DMS 273 (cell line): ENCODE results near the gene BRME1.

Source experiments
- DNase-seq: peaks from one replicate; lab custom pipeline; 2025; ENCODE audit not compliant: unreplicated experiment; lab: John Stamatoyannopoulos, UW

BRME1 gene

DNA sequence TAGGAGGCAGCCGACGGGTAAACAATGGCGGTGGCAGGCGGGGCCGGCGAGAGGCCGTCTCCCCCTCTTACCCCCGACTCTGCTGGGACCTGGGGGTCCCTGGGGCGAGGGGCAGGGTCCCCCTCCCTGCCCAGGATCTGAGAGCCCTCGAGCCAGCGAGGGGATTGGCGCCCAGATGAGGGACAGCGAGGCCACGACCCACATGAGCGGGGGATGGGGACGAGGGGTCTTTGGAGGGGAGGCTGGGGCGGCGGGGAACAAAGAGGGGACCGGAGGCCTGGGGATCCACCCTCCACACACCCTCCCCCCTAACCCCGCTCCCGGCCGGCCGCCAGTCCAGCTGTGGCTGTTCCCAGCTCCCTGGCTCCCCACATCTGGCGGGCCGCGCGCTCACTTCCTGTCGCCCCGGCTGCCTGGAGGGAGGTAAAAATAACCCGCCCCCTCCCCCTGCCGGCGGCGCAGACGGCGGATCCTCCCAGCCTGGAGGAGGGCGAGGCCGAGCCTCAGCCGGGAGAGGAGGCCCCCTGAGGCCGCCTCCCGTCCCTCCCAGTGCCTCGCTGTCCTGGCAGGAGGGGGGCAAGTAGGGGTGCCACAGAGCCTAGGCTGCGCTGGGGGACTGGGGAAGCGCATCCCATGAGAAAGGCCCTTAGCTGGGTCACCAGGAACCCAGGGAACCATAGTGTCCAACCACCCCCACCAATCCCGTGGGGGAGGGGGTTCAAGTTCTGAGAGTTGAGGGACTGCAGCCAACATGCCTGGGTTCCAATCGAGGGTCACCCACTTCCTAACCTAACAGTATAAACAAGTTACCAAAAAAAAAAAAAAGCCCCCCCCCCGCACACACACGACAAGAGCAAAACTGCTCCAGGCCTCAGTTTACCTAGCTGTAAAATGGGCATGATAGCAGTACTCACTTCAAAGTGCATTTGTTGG is 58.2 kb downstream of the BRME1 start:
- DNase-seq, result peak; percentile 95

- DNase-seq, result peak; percentile 92
Observed at GRCh38 chr19:13846557-13847406, 59.1 kb downstream of the BRME1 start.

GRCh38 chr19:13844130-13844631 is 61.7 kb downstream of the BRME1 start:
- peak; percentile 23 for DNase-seq

GRCh38 chr19:13843104-13843921 is 62.6 kb downstream of the BRME1 start:
- peak; percentile 58 for DNase-seq

DNA sequence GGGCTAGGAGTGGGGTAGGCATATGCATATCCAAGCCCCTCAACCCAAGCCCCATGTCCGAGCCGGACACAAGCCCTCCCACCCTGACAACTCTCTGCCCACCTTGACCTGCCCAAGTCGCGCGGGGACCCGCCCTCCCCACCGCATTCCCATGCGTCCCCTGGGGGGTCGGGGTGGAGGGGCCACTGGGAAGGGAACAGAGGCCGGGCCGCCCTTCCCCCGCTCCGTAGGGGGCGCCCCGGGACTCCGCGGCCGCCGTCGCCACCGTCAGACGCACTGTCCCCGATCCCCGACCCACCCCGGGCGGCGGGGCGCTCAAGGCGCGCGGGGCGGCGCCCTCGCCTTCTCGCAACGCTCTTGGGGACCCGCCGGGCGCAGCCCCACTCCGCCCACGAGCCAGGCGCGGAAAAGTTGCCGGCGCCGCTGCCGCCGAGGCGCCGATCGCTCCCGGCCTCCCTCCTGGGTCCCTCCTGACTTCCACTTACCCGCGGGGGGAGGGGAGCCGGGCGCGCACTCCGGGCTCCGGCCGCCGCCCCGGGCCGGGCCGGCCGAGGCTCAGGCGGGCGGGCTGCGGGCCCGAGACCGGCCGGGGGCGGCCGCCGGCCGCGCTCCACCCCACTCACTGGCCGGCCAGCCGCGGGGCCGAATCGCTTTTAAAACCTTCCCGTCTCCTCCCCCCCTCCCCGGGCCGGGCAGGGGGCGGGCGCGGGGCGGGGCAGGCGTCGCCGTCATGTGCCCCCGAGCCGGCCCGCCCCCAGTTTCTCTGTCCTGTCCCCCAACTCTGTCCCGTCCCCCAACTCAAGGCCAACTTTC is 63.4 kb downstream of the BRME1 start:
- peak; percentile 72 for DNase-seq

DNA sequence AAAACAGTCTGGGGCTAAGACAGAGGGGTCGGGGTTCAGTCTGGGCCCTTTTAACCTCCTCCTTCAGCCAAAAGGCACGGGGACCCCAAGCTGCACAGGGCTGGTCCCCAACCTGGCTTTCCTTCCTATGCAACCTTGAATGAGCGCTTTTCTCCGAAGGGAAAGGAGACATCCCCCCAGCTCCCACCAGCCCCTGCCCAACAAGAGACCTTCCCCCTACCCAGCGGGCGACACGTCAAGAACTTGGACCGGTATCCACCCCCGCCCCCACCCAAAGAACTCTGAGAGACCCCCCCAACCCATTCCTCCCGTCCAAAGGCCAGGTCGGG is 64.0 kb downstream of the BRME1 start:
- no peak for DNase-seq

DNA sequence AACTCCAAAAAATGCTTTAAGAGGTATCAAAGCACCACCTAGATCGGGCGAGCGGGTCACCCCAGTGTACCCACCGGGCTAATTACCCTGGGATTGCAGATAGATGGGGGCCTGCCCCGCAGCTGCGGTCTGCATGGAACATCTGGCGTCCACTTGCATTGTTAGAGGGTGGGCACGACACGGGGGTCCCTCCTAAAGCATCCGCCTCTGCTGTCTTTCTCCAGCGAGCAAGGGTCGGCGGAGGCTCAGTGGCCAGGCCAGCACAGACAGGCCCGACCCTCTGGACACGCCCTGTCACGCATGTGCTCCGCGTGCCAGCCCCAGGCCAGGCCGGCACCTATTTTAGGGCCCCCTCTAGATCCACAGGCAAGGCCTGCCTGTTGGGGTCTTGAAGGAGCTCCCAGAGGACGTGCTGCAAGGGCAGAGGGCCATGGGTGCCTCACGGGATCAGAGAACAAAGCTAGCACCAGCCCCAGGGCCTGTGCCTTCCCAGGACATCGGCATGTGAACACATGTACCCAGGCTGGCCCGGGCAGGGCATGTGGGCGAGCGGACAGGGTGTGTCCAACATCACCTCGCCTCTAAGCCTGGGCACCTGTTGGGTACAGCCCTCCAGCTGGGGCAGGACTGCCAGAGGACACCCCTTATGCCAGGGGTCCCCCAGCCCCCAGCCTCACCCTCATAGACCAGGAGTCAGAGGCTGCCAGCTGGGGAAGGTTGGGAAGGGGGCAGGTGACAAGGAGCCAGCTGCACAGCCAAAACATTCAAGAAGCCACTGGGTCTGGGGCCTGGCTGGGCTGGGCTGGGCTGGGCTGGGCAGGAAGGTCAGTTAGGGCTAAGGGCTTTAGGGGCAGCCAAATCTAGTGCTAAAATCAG is 64.6 kb downstream of the BRME1 start:
- DNase-seq, result peak; percentile 57

- no peak for DNase-seq
Observed at GRCh38 chr19:13840305-13841085, 65.4 kb downstream of the BRME1 start.

DNA sequence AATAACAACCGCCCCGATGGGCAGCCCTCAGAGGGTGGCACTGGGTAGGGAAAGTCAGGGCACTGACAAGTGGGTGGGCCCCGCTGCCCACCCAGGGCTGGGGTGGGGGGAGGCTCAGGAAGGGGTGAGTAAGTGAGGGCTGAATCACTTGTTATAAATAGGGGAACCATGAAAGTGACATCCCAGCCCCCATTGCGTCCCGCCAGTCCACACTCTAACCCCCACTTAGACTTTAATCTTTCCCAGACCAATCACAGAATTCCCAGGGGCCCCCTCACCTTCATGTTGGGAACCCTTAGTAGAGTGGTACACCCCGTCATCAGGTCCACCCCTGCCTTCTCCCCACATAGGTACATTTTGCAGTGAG is 66.0 kb downstream of the BRME1 start:
- DNase-seq, result no peak

DNA sequence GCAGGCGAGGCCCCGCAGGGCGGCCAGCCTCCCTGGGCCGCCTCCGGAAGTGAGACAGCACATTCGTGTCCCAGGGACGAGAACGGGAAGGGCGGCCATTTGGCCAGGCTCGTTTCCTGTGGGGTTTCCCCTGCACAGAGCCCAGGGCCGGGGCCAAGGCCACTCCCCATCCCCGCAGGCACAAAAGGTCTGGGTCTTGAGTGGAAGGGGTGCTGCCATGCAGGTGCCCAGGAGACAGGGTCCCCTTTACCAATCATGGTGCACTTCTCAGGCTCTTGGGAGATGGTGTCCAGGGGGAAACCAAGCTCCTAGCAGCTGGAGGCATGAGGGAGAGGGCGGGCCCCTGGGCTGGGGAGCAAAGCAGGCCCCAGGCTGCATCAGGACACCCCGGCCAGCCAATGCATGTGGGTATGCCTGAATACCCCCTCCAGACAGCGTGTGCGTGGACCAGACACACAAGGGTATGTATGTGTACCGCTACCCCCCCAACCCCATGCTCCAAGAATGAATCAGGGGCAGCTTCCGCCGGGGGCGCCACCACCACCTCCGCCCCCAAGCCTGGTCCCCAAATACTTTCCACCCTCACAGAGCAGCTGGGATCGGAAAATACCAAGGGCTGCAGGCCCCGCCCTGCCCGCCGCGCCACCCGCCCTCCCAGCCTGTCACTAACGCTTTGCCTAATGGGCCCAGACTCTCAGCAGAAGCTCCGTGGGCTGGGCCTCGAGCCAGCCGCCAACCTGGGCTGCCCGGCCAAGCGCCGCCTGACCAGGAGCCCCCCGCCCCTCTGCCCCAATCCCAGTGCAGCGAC is 66.6 kb downstream of the BRME1 start:
- DNase-seq, result peak; percentile 71

DNA sequence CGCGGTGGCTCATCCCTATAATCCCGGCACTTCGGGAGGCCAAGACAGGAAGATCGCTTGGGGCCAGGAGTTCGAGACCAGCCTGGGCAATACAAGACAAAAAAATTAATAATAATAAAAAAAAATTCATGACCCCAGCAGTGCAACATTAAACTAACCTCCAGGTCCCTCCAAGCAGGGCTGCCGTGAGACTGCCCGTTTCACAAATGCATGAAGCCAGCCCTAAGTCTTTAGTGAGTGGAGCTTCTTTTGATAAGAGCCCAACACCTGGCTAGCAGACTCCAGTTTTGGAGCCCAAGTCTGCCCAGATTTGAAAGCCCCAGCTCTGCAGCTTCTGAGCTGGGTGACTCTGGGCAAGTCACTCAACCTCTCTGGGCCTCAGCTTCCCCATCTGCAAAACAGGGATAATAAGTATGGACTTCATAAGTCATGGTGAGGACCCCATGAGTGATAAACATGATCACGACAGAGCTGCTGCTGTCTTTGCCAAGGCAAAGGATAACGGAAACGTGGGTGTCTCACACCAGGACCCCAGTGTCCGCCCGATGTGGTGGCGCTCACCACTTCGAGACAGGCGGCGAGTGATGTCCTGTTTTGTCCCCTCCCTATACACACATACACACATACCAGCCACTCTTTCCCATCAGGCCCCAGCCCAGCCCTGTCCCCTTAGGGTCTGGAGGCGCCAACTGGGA is 67.3 kb downstream of the BRME1 start:
- DNase-seq, result no peak

DNA sequence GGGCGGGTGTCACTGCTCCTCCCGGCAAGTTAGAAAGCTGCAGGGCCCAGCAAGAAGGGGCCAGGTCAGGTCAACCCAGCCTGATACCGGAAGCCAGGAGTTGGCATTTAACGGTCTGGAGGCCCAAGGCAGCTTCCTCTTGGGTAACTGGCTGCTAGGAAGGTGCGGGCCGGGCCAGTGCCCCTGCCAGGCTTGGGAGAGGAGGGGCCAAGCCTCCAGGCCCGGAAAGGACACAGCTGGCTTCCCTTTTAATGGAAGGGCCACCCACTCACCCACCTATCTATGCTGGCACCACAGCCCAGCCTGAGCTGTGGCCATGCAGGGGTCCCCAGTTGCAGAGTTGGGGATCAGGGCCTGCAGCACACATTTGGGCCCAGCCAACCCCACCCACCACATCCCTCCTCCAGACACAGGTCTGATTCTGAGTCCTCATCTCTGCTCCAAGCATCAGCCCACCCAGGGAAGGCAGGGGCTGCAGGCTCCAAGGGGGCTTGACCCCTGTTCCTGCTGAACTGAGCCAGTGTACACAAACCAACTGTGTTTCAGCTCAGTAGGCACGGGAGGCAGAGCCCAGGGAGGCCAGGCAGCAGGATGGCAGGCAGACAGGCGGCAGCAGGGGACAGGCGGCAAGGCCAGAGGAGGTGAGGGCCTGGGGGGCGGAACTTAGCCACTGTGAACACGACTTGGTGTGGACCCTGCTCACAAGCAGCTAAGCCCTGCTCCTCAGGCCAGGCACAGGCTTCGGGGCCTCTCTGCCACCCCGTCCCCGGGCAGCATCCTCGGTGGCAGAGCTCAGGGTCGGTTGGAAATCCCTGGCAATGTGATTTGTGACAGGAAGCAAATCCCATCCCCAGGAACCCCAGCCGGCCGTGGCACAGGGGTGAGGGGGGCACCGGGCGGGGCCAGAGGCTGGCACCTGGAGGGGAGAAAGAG is 69.9 kb downstream of the BRME1 start:
- peak; percentile 27 for DNase-seq

GRCh38 chr19:13834244-13835069 is 71.5 kb downstream of the BRME1 start:
- peak; percentile 29 for DNase-seq

GRCh38 chr19:13833330-13834243 is 72.3 kb downstream of the BRME1 start:
- peak; percentile 96 for DNase-seq
